ENCODE data around the gene DCLK1.
"Not testable (repeated sequence)": the region's sequence is repeated elsewhere in the genome, so short reads cannot be mapped to it uniquely, and the experiment has no call there.

Gene DCLK1

GRCh38 chr13:35983206-35983605, 148.0 kb downstream of the DCLK1 start:
- no peak for DNase-seq

- DNase-seq, result peak; percentile 95
These were observed 151.7 kb downstream of the DCLK1 start for GRCh38 chr13:35979361-35979951.

- peak; percentile 74 for DNase-seq
These were observed 152.4 kb downstream of the DCLK1 start for GRCh38 chr13:35978607-35979316.

- DNase-seq, result no peak
These were observed 154.1 kb downstream of the DCLK1 start for GRCh38 chr13:35977060-35977459.

GRCh38 chr13:35976126-35976525, 155.1 kb downstream of the DCLK1 start:
- DNase-seq, result no peak

GRCh38 chr13:35966951-35967350, 164.2 kb downstream of the DCLK1 start:
- DNase-seq, result not testable (repeated sequence)

- peak; percentile 17 for DNase-seq
These were observed 165.2 kb downstream of the DCLK1 start for GRCh38 chr13:35966024-35966423.

GRCh38 chr13:35965226-35965927, 165.8 kb downstream of the DCLK1 start:
- no peak for DNase-seq

- DNase-seq, result peak; percentile 25
These were observed 166.4 kb downstream of the DCLK1 start for GRCh38 chr13:35964863-35965180.

- DNase-seq, result no peak
These were observed 166.9 kb downstream of the DCLK1 start for GRCh38 chr13:35964011-35964862.

GRCh38 chr13:35961461-35962220, 169.5 kb downstream of the DCLK1 start:
- no peak for DNase-seq

GRCh38 chr13:35961002-35961401, 170.2 kb downstream of the DCLK1 start:
- DNase-seq, result peak; percentile 67

GRCh38 chr13:35957996-35958395, 173.2 kb downstream of the DCLK1 start:
- no peak for DNase-seq

GRCh38 chr13:35957241-35957731, 173.9 kb downstream of the DCLK1 start:
- DNase-seq, result no peak

GRCh38 chr13:35956074-35956473, 175.1 kb downstream of the DCLK1 start:
- no peak for DNase-seq

- DNase-seq, result no peak
These were observed 177.0 kb downstream of the DCLK1 start for GRCh38 chr13:35954207-35954560.

GRCh38 chr13:35953537-35954206, 177.5 kb downstream of the DCLK1 start:
- peak; percentile 90 for DNase-seq

- DNase-seq, result no peak
These were observed 183.9 kb downstream of the DCLK1 start for GRCh38 chr13:35947315-35947714.

GRCh38 chr13:35945368-35945767, 185.8 kb downstream of the DCLK1 start:
- no peak for DNase-seq

GRCh38 chr13:35941374-35941773, 189.8 kb downstream of the DCLK1 start:
- DNase-seq, result no peak

GRCh38 chr13:35940734-35941133, 190.4 kb downstream of the DCLK1 start:
- no peak for DNase-seq
